ENCODE results near the gene ZNF225.
"Not testable (repeated sequence)": the region's sequence is repeated elsewhere in the genome, so short reads cannot be mapped to it uniquely, and the experiment has no call there.

ZNF225 gene

GRCh38 chr19:44149776-44150175 is 36.6 kb downstream of the ZNF225 start:
- no peak for DNase-seq
- in situ Hi-C loops (cut with HindIII; ENCODE audit: low pct_ligation_motif_present, low pct_unique_long_range_greater_than_20kb, low sequenced_read_pairs), result no loop called here

DNA sequence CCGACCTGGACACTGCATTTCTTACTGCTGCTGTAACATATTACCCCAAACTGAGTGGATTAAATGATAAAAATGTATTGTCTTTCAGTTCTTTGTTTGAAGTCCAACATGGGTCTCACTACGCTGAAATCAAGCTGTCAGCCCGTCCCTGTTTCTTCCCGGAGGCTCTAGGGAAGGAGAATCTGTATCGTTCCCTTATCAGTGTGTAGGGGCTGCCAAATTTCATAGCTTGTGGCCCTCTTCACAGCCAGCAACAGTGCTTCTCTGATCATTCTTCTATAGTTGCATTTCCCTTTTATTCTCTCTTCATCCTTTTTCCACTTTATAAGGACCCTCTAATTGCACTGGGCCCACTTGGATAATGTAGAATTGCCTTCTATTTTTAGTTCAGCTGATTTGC is 38.3 kb downstream of the ZNF225 start:
- in situ Hi-C loops (cut with HindIII; ENCODE audit: low pct_ligation_motif_present, low pct_unique_long_range_greater_than_20kb, low sequenced_read_pairs), result no loop called here
- no peak for DNase-seq

DNA sequence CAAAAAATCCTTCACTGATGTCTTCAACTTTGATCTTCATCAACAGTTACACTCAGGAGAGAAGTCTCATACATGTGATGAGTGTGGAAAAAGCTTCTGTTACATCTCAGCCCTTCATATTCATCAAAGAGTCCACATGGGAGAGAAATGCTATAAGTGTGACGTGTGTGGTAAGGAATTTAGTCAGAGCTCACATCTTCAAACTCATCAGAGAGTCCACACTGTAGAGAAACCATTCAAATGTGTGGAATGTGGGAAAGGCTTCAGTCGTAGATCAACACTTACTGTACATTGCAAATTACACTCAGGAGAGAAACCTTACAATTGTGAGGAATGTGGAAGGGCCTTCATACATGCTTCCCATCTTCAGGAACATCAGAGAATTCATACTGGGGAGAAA is 43.3 kb downstream of the ZNF225 start:
- DNase-seq, result no peak
- in situ Hi-C loops (cut with HindIII; ENCODE audit: low pct_ligation_motif_present, low pct_unique_long_range_greater_than_20kb, low sequenced_read_pairs), result no loop called here

DNA sequence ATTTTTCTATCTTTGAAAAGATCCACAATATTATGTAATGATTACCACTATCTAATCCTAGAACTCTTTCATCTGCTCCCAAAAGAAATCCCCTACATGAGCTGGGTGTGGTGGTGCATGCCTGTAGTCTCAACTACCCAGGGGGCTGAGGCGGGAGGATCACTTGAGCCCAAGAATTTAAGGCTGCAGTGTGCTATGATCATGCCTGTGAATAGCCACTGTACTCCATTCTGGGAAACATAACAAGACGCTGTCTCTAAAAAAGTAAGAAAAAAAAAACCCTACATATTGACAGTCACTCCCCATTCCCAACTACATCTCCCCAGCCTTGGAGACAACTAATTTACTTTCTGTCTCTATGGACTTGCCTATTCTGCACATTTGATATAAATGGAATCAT is 50.6 kb downstream of the ZNF225 start:
- no peak for DNase-seq
- in situ Hi-C loops (cut with HindIII; ENCODE audit: low pct_ligation_motif_present, low pct_unique_long_range_greater_than_20kb, low sequenced_read_pairs), result no loop called here

DNA sequence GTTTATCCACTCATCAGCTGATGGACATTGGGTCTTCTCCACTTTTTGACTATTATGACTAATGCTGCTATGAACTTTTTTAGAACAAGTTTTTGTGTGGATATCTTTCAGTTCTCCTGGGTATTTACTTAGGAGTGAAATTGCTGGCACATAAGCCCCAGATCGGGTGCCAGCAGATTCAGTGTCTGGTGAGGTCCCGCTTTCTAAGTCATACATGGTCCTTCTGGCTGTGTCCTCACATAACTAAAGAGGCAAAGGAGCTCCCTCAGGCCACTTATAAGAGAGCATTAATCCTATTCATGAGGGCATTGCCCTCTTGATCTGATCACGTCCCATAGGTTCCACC is 51.1 kb downstream of the ZNF225 start:
- in situ Hi-C loops (cut with HindIII; ENCODE audit: low pct_ligation_motif_present, low pct_unique_long_range_greater_than_20kb, low sequenced_read_pairs), result no loop called here
- DNase-seq, result no peak

GRCh38 chr19:44164673-44165512 is 51.7 kb downstream of the ZNF225 start, which contains the start of gene ZNF226:
Gene ZNF226, plus strand, starts transcription at chr19:44165100. Its CDS starts 4,981 bp downstream, at chr19:44170081.
- in situ Hi-C loops (cut with HindIII; ENCODE audit: low pct_ligation_motif_present, low pct_unique_long_range_greater_than_20kb, low sequenced_read_pairs), result no loop called here
- peak; percentile 97 for DNase-seq

DNA sequence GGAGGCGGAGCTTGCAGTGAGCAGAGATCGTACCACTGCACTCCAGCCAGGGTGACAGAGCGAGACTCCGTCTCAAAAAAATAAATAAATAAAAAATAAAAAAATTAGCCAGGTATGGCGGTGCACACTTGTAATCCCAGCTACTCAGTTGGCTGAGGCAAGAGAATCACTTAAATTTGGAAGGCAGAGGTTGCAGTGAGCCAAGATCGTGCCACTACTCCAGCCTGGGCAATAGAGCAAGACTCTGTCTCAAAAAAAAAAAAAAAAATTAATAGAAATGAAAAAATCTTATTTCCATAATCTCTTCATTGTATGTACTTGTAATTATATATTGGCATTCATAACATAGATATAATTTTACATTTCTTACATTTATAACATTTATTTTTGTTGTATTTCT is 57.5 kb downstream of the ZNF225 start:
- in situ Hi-C loops (cut with HindIII; ENCODE audit: low pct_ligation_motif_present, low pct_unique_long_range_greater_than_20kb, low sequenced_read_pairs); DNase-seq: not testable (repeated sequence)

DNA sequence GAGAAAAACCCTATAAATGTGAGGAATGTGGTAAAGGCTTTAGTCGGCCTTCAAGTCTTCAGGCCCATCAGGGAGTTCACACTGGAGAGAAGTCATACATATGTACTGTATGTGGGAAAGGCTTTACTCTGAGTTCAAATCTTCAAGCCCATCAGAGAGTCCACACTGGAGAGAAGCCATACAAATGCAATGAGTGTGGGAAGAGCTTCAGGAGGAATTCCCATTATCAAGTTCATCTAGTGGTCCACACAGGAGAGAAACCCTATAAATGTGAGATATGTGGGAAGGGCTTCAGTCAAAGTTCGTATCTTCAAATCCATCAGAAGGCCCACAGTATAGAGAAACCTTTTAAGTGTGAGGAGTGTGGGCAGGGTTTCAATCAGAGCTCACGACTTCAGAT is 63.4 kb downstream of the ZNF225 start:
- in situ Hi-C loops (cut with HindIII; ENCODE audit: low pct_ligation_motif_present, low pct_unique_long_range_greater_than_20kb, low sequenced_read_pairs), result no loop called here
- no peak for DNase-seq

DNA sequence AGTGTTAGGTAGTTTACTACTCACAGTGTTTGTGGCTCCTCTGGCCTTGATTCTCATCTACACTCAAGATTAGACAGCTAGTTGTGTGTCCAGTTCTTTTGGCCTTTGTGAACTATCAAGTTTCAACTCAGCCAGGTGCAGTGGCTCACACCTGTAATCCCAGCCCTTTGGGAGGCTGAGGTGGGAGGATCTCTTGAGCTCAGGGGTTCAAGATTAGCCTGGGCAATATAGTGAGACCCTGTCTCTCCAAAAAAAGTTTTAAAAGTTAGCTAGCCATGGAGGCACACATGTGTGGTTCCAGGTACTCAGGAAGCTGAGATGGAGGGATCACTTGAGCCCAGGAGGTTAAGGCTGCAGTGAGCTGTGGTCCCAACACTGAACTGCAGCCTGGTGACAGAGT is 67.8 kb downstream of the ZNF225 start:
- in situ Hi-C loops (cut with HindIII; ENCODE audit: low pct_ligation_motif_present, low pct_unique_long_range_greater_than_20kb, low sequenced_read_pairs), result no loop called here
- DNase-seq, result no peak

- in situ Hi-C loops (cut with HindIII; ENCODE audit: low pct_ligation_motif_present, low pct_unique_long_range_greater_than_20kb, low sequenced_read_pairs), result no loop called here
- DNase-seq, result no peak
Measured at GRCh38 chr19:44182145-44182544, 68.9 kb downstream of the ZNF225 start.

Data from ACHN (cell line).